ENCODE data around the gene IL1R2. TPM values are rescaled to one million over a fixed set of nuclear protein-coding genes. Genes with fewer than 3 reads are reported as not detected.
A peak's percentile ranks its signal among the peaks of the same experiment; 100 is the strongest.

Gene IL1R2
- total and polyA plus RNA-seq, 9 of the 15 experiments (the other 6 are each of a cell fraction or from before 2014, with no cell fraction given), result 0.13 TPM; not detected in 8

GRCh38 chr2:102046135-102046986 is 54.6 kb downstream of the IL1R2 start:
- no peak overlapping the region for H3K4me3 ChIP-seq
- H3K9me1 ChIP-seq (ENCODE audit: control insufficient read depth, insufficient read depth, low read length), result no peaks in the 10 kb centered on the region
- in situ Hi-C loops (cut with MboI), result no loop called here
- no peak for DNase-seq (ENCODE audit: extremely low read depth in 1 of 4, low spot score in 3 of 4)
- H3K9ac ChIP-seq (ENCODE audit: insufficient read depth in 1 of 2, low read depth in 2 of 2, low read length in 2 of 2), result no peak overlapping the region
- H3K36me3 ChIP-seq (ENCODE audit: control insufficient read depth, insufficient read depth, low read length), result no peaks in the 10 kb centered on the region
- H3K27me3 ChIP-seq (ENCODE audit: control insufficient read depth in 2 of 2, insufficient read depth in 2 of 2, low read length in 2 of 2), result peaks cover 0 to 4% of the 10 kb centered on the region in 2 experiments; a peak in 2 of 5 replicates
- H3K9me3 ChIP-seq (replicated peaks; ENCODE audit: control insufficient read depth, insufficient read depth, low read depth, low read length), result no peaks in the 10 kb centered on the region
- ChIA-PET POLR2A (interaction anchor here (1.2 to 3.1 kb wide), 3 partner anchors 9 to 13 kb away, joined by 3 to 12 read pairs (median 3); no protein-coding TSS in a partner anchor), CTCF (ENCODE audit: low intra/inter-chr PET ratio) (no interaction called here)
- no peak overlapping the region for H3K27ac ChIP-seq (ENCODE audit: extremely low read depth, low read depth, low read length)
- H2AFZ ChIP-seq (ENCODE audit: low read depth, low read length), result no peak overlapping the region
- intact Hi-C loops (cut with micrococcal nuclease), result no loop called here
- no peaks in the 10 kb centered on the region for H3K79me2 ChIP-seq (ENCODE audit: control insufficient read depth, insufficient read depth, low read length)
- H4K20me1 ChIP-seq (replicated peaks; ENCODE audit: control insufficient read depth, insufficient read depth, low read length), result no peaks in the 10 kb centered on the region
- TF ChIP-seq MAFG (tag; conservative IDR thresholded peaks at IDR 0.05) (peak; percentile 38; the same call in 1 of the 2 replicates), NCOR1 (IDR thresholded peaks at IDR 0.05) (no peak), EZH2 (IDR thresholded peaks at IDR 0.05; ENCODE audit: borderline replicate concordance, low read depth, low read length) (no peak), ILF3 (IDR thresholded peaks at IDR 0.05; ENCODE audit: borderline replicate concordance) (no peak), RAD51 (IDR thresholded peaks at IDR 0.05; ENCODE audit: borderline replicate concordance, low read depth) (no peak), WHSC1 (IDR thresholded peaks at IDR 0.05; ENCODE audit: low read length) (no peak), C11orf30 (IDR thresholded peaks at IDR 0.05; ENCODE audit: low read depth) (peak; percentile 33; the same call in 1 of the 2 replicates), NONO (IDR thresholded peaks at IDR 0.05; ENCODE audit: low read depth in 2 of 2, low read length in 1 of 2) (no peak), ZNF507 (tag; conservative IDR thresholded peaks at IDR 0.05) (no peak), ZNF316 (IDR thresholded peaks at IDR 0.05) (peak; percentile 65)
- TF ChIP-seq, protein P1, sequence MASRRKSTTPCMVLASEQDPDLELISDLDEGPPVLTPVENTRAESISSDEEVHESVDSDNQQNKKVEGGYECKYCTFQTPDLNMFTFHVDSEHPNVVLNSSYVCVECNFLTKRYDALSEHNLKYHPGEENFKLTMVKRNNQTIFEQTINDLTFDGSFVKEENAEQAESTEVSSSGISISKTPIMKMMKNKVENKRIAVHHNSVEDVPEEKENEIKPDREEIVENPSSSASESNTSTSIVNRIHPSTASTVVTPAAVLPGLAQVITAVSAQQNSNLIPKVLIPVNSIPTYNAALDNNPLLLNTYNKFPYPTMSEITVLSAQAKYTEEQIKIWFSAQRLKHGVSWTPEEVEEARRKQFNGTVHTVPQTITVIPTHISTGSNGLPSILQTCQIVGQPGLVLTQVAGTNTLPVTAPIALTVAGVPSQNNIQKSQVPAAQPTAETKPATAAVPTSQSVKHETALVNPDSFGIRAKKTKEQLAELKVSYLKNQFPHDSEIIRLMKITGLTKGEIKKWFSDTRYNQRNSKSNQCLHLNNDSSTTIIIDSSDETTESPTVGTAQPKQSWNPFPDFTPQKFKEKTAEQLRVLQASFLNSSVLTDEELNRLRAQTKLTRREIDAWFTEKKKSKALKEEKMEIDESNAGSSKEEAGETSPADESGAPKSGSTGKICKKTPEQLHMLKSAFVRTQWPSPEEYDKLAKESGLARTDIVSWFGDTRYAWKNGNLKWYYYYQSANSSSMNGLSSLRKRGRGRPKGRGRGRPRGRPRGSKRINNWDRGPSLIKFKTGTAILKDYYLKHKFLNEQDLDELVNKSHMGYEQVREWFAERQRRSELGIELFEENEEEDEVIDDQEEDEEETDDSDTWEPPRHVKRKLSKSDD (conservative IDR thresholded peaks at IDR 0.05; ENCODE audit: low read length), result no peak
- FAIRE-seq, result no peak
- no peak overlapping the region for H3K4me2 ChIP-seq (ENCODE audit: insufficient read depth, low read length)
- ATAC-seq, result no peak; the same call in 2 of the 3 replicates
- 44% methylated on average over 9 of the region's 9 CpGs for WGBS (ENCODE audit: insufficient coverage, low coverage, missing lambda C conversion rate)
- BruUV-seq (replicated peaks), result no TSS peak
- peaks cover 3 to 14% of the 10 kb centered on the region in 2 experiments; a peak in 4 of 5 replicates for H3K4me1 ChIP-seq (replicated peaks in 1 of 2; ENCODE audit: control insufficient read depth in 2 of 2, insufficient read depth in 2 of 2, low read length in 2 of 2)

Measured in K562 (cell line).